ENCODE data around the gene LRMDA. TPM values are rescaled to one million over a fixed set of nuclear protein-coding genes. Genes with fewer than 3 reads are reported as not detected.
A peak's percentile ranks its signal among the peaks of the same experiment; 100 is the strongest.

The LRMDA gene
- total RNA-seq, 2 donors from 2014 or later, result 12.2 to 25.4 TPM

DNA sequence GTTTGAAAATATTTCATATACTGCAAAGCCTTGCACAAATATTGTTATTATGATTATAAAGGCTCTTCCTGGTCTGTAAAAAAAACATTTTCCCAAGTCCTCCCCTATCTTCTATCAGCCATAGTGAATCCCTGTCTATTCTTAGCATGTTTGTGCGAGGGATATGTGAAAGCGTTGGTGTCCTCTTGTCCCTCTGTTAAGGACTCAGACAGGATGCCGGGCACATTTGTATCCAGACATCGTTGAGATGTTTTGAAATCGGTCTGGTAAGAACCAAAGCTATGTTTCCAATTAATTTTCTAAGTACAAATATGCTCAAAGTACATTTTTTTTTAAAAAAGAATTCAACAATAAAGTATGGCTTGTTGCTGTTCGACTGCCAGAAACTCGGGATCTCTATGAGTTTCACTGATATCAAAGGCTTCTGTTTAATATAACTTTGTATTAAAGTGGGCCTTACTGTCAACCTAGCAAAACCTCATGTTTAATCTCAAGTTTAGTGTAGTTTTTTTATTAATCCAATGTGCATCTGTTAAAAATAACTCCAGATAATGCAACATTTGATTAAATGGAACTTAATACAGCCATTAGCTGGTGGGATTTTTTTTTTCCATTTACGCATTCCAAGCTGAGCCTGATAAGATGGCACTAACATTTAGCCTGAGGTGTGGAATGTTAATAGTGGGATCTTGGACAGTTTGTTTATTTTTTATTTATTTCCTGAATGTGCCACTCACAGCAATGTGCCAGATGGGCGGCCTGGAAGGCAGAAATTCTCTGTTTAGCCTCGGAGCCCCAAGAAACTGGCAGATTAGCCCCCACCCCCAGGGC, 754.3 kb downstream of the LRMDA start:
- Histone ChIP-seq H3K36me3 (replicated peaks in 1 of 2; ENCODE audit: insufficient read depth in 1 of 2, low read depth in 2 of 2) (no peaks in the 10 kb centered on the region), H3K4me1 (peaks cover 8% of the 10 kb centered on the region), H3K9me3 (no peaks in the 10 kb centered on the region), H3K27me3 (no peaks in the 10 kb centered on the region), H3K4me3 (no peak overlapping the region), H3K27ac (peak overlapping the region in 2 of 4 donors; percentile 41 to 62)
- TF ChIP-seq, protein P1, sequence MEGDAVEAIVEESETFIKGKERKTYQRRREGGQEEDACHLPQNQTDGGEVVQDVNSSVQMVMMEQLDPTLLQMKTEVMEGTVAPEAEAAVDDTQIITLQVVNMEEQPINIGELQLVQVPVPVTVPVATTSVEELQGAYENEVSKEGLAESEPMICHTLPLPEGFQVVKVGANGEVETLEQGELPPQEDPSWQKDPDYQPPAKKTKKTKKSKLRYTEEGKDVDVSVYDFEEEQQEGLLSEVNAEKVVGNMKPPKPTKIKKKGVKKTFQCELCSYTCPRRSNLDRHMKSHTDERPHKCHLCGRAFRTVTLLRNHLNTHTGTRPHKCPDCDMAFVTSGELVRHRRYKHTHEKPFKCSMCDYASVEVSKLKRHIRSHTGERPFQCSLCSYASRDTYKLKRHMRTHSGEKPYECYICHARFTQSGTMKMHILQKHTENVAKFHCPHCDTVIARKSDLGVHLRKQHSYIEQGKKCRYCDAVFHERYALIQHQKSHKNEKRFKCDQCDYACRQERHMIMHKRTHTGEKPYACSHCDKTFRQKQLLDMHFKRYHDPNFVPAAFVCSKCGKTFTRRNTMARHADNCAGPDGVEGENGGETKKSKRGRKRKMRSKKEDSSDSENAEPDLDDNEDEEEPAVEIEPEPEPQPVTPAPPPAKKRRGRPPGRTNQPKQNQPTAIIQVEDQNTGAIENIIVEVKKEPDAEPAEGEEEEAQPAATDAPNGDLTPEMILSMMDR (IDR thresholded peaks at IDR 0.05), result no peak
- no peak for TF ChIP-seq POLR2A (IDR thresholded peaks at IDR 0.05)
- ATAC-seq (peak; percentile 48), DNase-seq (peak in 1 of 4 donors; percentile 6)
- WGBS, 2 donors, result 65 to 66% methylated on average over 10 of the region's 10 CpGs
- intact Hi-C loops (cut with DNase I), result no loop called here

DNA sequence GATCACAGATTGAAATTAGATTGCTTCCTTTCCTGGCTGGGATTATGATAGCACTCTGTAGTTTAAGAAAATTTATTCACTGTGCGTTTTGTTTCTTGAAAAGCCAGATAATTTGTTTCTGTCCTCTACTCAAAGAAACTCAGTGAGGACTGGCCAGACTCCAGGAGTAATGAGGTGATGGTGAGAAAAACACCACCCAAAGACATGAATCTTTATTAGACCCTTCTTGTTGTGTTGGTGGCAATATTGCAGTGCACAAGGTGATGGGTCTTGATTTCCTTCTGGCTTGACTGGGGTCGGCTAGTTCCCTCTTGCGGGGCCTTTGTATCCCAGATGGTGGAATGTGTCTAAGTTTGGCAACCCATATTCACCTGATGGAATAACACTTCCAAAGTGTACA, 756.8 kb downstream of the LRMDA start:
- Histone ChIP-seq H3K4me3 (no peak overlapping the region), H3K9me3 (no peaks in the 10 kb centered on the region), H3K36me3 (replicated peaks in 1 of 2; ENCODE audit: insufficient read depth in 1 of 2, low read depth in 2 of 2) (no peaks in the 10 kb centered on the region), H3K27ac (no peak overlapping the region), H3K4me1 (peaks cover 8% of the 10 kb centered on the region), H3K27me3 (no peaks in the 10 kb centered on the region)
- intact Hi-C loops (cut with DNase I), result no loop called here
- WGBS, 2 donors, result 86 to 87% methylated on average over 3 of the region's 3 CpGs
- ATAC-seq, result no peak
- DNase-seq, result no peak
- TF ChIP-seq, protein P1 (IDR thresholded peaks at IDR 0.05), result no peak
- TF ChIP-seq POLR2A (IDR thresholded peaks at IDR 0.05), result no peak

DNA sequence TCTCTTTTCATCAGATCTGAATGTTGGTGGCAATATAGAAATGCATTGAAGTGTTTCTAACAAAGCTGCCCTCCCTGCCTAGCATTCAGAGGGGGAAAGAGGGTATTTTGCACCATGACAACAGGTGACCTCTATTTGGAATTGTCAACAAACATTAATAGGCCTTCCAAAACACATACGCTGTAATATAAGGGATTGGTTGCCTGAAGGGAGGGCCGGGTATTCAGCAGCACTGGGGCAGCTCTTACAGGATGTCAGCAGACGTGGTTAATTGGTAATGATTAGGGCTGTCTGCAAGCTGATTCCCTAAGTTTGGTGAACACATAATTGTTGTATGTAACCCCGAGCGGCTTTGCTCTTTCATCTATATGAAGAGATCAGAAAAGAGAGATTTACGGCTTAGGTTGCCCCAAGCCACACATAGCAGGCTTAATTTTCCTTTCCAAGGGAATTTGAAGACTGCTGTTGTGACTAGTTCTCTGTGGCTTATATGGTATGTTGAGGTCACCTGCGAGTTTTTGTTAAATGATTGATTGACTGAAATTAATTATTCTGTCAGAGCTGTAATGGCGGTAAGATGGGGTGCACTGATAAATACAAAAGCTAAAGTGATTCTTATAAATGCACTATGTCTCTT, 759.3 kb downstream of the LRMDA start:
- Histone ChIP-seq H3K4me1 (peaks cover under 1% of the 10 kb centered on the region), H3K9me3 (no peaks in the 10 kb centered on the region), H3K27ac (no peak overlapping the region), H3K27me3 (no peaks in the 10 kb centered on the region), H3K4me3 (no peak overlapping the region), H3K36me3 (replicated peaks in 1 of 2; ENCODE audit: insufficient read depth in 1 of 2, low read depth in 2 of 2) (no peaks in the 10 kb centered on the region)
- DNase-seq (no peak), ATAC-seq (no peak)
- WGBS, 2 donors, result 76% methylated on average over 8 of the region's 8 CpGs
- intact Hi-C loops (cut with DNase I), result no loop called here
- TF ChIP-seq, protein P1 (IDR thresholded peaks at IDR 0.05), result no peak
- no peak for TF ChIP-seq POLR2A (IDR thresholded peaks at IDR 0.05)

GRCh38 chr10:76191336-76191735, 759.9 kb downstream of the LRMDA start:
- ATAC-seq, result no peak
- TF ChIP-seq POLR2A (IDR thresholded peaks at IDR 0.05), result no peak
- TF ChIP-seq, protein P1 (IDR thresholded peaks at IDR 0.05), result no peak

More at GRCh38 chr10:76191336-76191735, 759.9 kb downstream of the LRMDA start:
- Histone ChIP-seq H3K36me3 (replicated peaks in 1 of 2; ENCODE audit: insufficient read depth in 1 of 2, low read depth in 2 of 2) (no peaks in the 10 kb centered on the region), H3K27me3 (no peaks in the 10 kb centered on the region), H3K4me1 (peaks cover 6% of the 10 kb centered on the region), H3K9me3 (no peaks in the 10 kb centered on the region), H3K27ac (no peak overlapping the region), H3K4me3 (no peak overlapping the region)
- 86 to 97% methylated on average over 1 of the region's 1 CpG for WGBS, 2 donors
- intact Hi-C loops (cut with DNase I), result no loop called here
- no peak for DNase-seq

All from body of pancreas (tissue), 4 donors.